C4-2B (cell line): ENCODE measurements around the gene MYMK.

ENCODE experiments used
- H3K27ac ChIP-seq: fragments of 450-650 bp; 2 replicates; pipeline ENCODE4 v1.5.1; 2017
- ZFX ChIP-seq: fragments of 450-650 bp; IDR thresholded peaks from 2 replicates; pipeline ENCODE4 v1.6.1; 2017
- TF ChIP-seq, protein P1 (sequence below): fragments of 450-650 bp; conservative IDR thresholded peaks from 2 replicates; pipeline ENCODE4 v1.5.1; 2017; ENCODE audit warnings: mild to moderate bottlenecking

The MYMK gene

DNA sequence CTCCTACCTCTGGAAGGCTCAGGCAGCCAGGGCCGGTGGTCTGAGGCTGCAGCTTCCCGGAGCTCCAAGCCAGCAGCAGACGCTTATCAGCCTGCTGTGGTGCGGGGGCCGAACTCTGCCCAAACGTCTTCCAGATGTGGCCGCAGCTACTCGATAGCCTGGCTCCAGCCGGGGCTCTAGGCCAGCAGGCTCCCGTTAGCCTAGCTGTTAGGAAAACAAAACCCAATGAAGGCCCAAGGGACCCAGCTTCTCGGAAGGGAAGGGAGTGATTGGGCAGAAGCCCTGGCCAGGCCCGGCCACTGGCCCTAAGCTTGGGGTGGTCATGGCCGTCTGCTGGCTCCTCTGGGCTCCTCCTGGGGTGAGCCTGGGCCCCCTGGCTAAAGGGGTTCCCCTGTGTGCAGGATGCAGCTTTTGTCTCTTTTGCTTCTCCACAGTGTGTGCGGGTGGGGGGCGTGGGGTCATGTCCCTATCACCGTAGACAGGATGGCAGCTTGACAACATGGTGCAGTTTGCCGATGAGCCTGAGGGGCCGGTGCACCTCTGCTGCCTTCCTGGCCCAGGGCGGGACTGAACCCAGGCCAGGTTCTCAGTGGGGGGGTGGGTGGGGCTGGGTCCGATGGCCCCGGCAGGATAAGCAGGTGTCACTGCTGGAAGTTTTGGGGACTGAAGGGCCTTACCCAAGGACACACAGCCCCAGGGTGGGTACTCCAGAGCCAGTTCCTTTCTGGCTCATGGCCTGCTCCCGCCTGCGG, 18.7 kb downstream of the MYMK start:
- TF ChIP-seq, protein P1, sequence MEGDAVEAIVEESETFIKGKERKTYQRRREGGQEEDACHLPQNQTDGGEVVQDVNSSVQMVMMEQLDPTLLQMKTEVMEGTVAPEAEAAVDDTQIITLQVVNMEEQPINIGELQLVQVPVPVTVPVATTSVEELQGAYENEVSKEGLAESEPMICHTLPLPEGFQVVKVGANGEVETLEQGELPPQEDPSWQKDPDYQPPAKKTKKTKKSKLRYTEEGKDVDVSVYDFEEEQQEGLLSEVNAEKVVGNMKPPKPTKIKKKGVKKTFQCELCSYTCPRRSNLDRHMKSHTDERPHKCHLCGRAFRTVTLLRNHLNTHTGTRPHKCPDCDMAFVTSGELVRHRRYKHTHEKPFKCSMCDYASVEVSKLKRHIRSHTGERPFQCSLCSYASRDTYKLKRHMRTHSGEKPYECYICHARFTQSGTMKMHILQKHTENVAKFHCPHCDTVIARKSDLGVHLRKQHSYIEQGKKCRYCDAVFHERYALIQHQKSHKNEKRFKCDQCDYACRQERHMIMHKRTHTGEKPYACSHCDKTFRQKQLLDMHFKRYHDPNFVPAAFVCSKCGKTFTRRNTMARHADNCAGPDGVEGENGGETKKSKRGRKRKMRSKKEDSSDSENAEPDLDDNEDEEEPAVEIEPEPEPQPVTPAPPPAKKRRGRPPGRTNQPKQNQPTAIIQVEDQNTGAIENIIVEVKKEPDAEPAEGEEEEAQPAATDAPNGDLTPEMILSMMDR: no peak
- no peak for TF ChIP-seq ZFX
- no peak overlapping the region for H3K27ac ChIP-seq

DNA sequence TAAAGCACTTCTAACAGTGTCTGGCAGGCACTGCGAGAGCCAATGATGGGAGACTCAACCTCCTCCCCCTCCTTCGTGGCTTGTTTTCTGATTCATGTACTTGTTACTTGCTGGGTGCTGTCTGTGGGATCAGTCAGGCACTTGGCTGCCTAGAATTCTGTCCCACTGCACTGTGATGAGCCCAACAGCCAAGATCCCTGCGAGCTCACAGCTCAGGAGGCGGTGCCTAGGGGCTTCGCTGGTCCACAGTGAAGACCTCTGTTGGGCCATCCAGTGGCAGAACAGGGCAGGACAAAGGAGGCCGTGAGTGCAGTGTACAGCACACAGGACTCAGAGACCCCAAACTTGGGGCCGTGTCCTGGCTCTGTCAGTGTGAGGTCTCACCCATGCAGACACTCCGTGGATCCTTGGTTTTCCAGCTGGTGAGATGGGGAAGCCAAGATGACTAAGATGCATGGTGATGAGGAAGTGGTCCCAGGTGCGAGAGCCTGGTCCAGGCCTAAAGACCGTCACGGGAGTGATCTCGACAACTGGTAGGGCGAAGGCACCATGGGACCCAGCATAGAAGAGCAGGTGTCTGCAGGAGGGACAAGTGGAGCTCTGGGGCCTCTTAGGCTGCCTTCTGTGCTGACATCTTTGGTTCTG, 19.5 kb downstream of the MYMK start:
- TF ChIP-seq, protein P1: no peak
- TF ChIP-seq ZFX: no peak
- no peak overlapping the region for H3K27ac ChIP-seq

DNA sequence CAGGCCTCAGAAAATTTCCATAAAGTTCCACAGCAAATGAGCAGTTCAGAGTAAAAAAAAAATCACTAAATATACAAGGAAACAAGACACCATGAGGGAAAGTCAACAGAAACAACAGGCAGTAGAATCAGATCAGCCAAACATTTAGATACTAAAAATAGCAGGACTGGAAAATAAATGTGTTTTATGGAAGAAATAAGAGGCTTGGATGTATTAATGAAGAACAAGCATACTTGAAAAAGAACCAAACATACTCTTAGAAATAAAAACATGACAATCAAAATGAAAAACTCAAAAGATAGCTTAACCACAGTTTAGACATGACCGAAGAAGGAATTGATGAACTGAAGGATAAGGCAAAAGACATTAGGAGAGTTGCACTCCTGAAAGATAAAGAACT, 22.6 kb downstream of the MYMK start:
- no peak overlapping the region for H3K27ac ChIP-seq
- TF ChIP-seq, protein P1: no peak
- no peak for TF ChIP-seq ZFX

DNA sequence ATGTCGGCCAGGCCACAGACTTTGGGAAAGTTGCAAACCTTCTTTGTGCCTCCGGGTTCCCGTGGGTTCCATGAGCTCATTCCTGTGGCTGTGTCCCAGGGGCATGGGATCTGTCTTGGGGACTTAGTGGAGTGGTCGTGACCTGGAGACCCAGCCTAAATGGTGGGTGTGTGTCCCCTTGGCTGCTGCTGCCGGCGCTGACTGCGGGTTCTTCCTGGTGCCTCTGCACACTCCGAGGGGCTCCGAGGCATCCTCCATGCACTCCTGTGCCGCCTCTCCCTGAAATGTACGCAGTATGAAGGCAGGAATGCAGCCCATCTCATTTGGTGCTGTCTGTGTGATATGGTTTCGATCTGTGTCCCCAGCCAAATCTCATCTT, 24.9 kb downstream of the MYMK start:
- TF ChIP-seq, protein P1: no peak
- no peak for TF ChIP-seq ZFX
- no peak overlapping the region for H3K27ac ChIP-seq

DNA sequence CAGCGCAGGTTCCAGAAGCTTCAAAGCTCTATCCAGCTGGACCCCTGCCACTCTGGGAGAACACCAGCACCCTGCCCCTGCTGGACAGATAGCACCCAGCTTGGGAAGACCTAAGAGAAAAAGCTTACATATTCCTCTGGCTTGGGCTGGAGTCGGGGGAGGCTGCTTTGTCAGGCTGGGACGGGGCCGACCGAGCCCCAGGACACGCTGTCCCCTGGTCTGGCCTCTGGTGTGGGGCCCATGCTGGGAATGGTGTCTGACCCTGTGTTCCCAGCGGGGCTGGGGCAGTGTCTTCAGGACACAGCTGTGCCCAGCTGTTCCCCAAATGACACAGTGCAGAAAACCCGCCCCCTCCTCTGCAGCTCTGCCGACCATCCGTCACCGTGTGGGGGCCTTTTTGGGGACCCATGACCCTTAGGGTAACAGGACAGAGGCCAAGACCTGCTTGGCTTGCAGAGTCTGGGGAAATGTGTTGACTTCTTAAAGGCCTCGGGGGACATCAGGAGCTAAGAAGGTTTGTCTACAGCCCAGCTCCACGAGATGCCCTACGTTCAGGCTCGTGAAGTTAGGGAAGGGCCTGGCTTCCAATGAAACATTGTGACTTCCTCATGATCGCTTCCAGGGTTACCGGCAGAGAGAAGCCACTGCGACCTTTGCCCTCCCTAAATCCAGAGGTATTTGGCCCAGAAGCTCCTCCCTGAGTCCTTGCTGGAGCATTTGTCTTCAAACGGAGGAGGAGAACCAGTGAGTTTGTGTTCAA, 25.4 kb downstream of the MYMK start:
- TF ChIP-seq, protein P1: no peak
- no peak for TF ChIP-seq ZFX
- no peak overlapping the region for H3K27ac ChIP-seq

DNA sequence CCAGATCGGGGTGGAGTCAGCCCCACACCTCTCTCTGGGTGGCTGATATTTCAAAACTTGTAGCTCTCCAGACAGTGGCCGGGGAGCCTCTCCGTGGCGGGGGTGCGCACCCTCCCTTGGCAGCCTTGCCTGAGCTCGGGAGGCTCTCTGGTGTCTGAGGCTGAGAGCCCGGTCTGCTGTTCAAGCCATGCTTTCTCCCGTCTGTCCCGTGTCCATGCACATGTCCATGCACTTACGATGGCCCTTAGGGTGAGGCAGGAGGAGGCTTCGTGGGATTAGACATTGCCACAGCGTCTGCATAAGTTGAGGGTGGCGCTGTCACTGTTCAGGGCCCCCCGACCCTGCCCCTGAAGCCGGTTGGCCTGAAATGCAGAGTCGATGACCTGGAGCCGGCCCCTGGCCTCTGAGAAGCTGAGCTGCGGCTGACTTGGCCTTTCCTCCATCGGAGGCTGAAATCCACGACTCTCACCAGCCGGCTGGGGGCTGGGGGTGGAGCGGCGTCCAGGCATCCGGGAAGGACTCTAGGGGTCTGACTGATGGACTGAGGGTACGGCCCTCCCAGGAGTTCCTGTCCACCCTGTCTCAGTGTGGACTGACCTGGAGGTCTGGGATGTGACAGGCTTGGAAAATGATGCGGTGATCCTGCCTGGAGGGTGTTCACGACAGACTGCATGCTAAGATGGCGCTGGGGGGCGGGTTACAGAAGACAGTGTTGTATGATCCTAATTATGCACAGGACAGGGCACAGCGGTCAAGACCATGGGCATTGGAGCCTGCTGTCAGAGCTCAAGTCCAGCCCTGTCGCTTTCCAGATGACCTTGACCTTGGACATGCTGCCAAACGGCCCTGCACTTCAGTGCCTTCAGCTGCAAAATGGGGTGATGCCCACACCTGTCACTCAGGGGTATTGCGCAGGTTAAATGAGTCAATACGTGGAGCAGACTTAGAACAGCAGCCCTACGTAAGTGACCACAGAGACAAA, 27.6 kb downstream of the MYMK start:
- TF ChIP-seq ZFX: no peak
- TF ChIP-seq, protein P1: no peak
- no peak overlapping the region for H3K27ac ChIP-seq
